GM12878 (cell line): ENCODE measurements around the gene CMTM3. TPM values are rescaled to one million over a fixed set of nuclear protein-coding genes. Genes with fewer than 3 reads are reported as not detected.

Source experiments
- ATAC-seq: fragments of 200-7000 bp; cut with Tn5 transposase; 3 replicates; pipeline ENCODE4 v1.9.1; 2020; ENCODE audit warnings: mild to moderate bottlenecking, moderate library complexity
- BruUV-seq: library from RNA; stranded (reverse); fragments of 400-500 nt; replicated peaks from 2 replicates; lab custom pipeline; 2021; lab: Mats Ljungman, UMichigan
- CTCF ChIA-PET: fragments of 300-600 bp; sonication (Branson Sonifier 250); formaldehyde crosslinking; extraction: SDS; loops from one replicate; lab custom pipeline; 2021; ENCODE audit warnings: inconsistent platforms; lab: Yijun Ruan, JAX
- POLR2A ChIA-PET: fragments of 350-600 bp; formaldehyde crosslinking; extraction: SDS; loops from one replicate; lab custom pipeline; 2021; ENCODE audit warnings: inconsistent platforms; lab: Charles Lee
- RAD21 ChIA-PET: fragments of 300-600 bp; sonication (Branson Sonifier 250); formaldehyde crosslinking; loops from one replicate; lab custom pipeline; 2023; ENCODE audit warnings: antibody characterized with exemption; ENCODE audit not compliant: unreplicated experiment; lab: Charles Lee
- SMC1A ChIA-PET: fragments of 300-600 bp; sonication (Branson Sonifier 250); formaldehyde crosslinking; loops from one replicate; lab custom pipeline; 2023; ENCODE audit not compliant: unreplicated experiment, uncharacterized antibody; lab: Charles Lee
- DNase-seq: peaks from one replicate; pipeline ENCODE4 v3.0.0-alpha.2; 2011; ENCODE audit warnings: low read depth, low spot score
- FAIRE-seq: peaks from 3 replicates; lab custom pipeline; 2011; peaks lifted over from hg19 to GRCh38; lab: Jason Lieb, UNC
- H2AFZ ChIP-seq: 2 replicates; pipeline ENCODE4 v1.6.0; 2011; ENCODE audit warnings: low read depth, low read length, control low read depth; ENCODE audit not compliant: control insufficient read depth
- H3K27ac ChIP-seq: 2 replicates; pipeline ENCODE4 v1.5.1; 2011; ENCODE audit warnings: control low read depth; ENCODE audit not compliant: control insufficient read depth, insufficient read depth
- H3K27me3 ChIP-seq, 2 experiments: replicated peaks in 1 of 2; 2 replicates each; pipeline versions ENCODE4 v1.6.0 to v1.6.1; 2011; ENCODE audit warnings: low read length in 1 of 2; ENCODE audit not compliant: control insufficient read depth in 2 of 2, insufficient read depth in 2 of 2
- H3K36me3 ChIP-seq, 2 experiments: 2 replicates each; pipeline ENCODE4 v1.5.1; 2011; ENCODE audit warnings: low read length in 1 of 2; ENCODE audit not compliant: control insufficient read depth in 2 of 2, insufficient read depth in 2 of 2
- H3K4me1 ChIP-seq: 2 replicates; pipeline ENCODE4 v1.6.1; 2011; ENCODE audit warnings: mild to moderate bottlenecking, low read length, moderate library complexity, mixed read lengths; ENCODE audit not compliant: control insufficient read depth, insufficient read depth
- H3K4me2 ChIP-seq: 2 replicates; pipeline ENCODE4 v1.6.0; 2011; ENCODE audit warnings: control low read depth; ENCODE audit not compliant: control insufficient read depth, insufficient read depth
- H3K4me3 ChIP-seq: fragments of 200-600 bp; sonication (generic); 2 replicates; pipeline ENCODE4 v1.5.1; 2016
- H3K79me2 ChIP-seq: 2 replicates; pipeline ENCODE4 v1.6.0; 2011; ENCODE audit warnings: low read length; ENCODE audit not compliant: control insufficient read depth, insufficient read depth
- H3K9ac ChIP-seq: 2 replicates; pipeline ENCODE4 v1.8.0; 2011; ENCODE audit warnings: low read length, control low read depth, mixed read lengths; ENCODE audit not compliant: control insufficient read depth, insufficient read depth
- H3K9me3 ChIP-seq: replicated peaks from 3 replicates; pipeline ENCODE4 v1.5.1; 2011; ENCODE audit warnings: mild to moderate bottlenecking, low read length; ENCODE audit not compliant: control insufficient read depth, insufficient read depth
- H4K20me1 ChIP-seq: 2 replicates; pipeline ENCODE4 v1.6.0; 2011; ENCODE audit not compliant: control insufficient read depth, insufficient read depth
- EGR1 ChIP-seq, 2 experiments: IDR thresholded peaks; 1 replicate in 1 of 2; 2 replicates in 1 of 2; pipeline ENCODE4 v1.6.1; 2011 to 2012; ENCODE audit warnings: low read depth in 2 of 2, low read length in 2 of 2, borderline replicate concordance in 1 of 2, mild to moderate bottlenecking in 1 of 2, moderate library complexity in 1 of 2
- GABPA ChIP-seq: IDR thresholded peaks from 2 replicates; pipeline ENCODE4 v1.6.1; 2014; ENCODE audit warnings: antibody characterized with exemption, low read depth, mild to moderate bottlenecking, inconsistent platforms
- HDAC2 ChIP-seq: fragments of 200-600 bp; sonication (generic); IDR thresholded peaks from 2 replicates; pipeline ENCODE4 v1.6.1; 2017
- JUNB ChIP-seq: IDR thresholded peaks from 2 replicates; pipeline ENCODE4 v1.6.1; 2016; ENCODE audit warnings: antibody characterized with exemption, mild to moderate bottlenecking
- LARP7 ChIP-seq: fragments of 450-650 bp; IDR thresholded peaks from 2 replicates; pipeline ENCODE4 v1.6.1; 2017; ENCODE audit warnings: mild to moderate bottlenecking
- MEF2A ChIP-seq: IDR thresholded peaks from 2 replicates; pipeline ENCODE4 v1.6.1; 2011; ENCODE audit warnings: low read depth, mild to moderate bottlenecking, low read length, moderate library complexity; ENCODE audit not compliant: insufficient read depth
- NFYA ChIP-seq: IDR thresholded peaks from 2 replicates; pipeline ENCODE4 v1.6.1; 2011; ENCODE audit warnings: low read depth, mild to moderate bottlenecking, low read length, improper control_type of control experiment, borderline replicate concordance
- NKRF ChIP-seq: fragments of 450-650 bp; conservative IDR thresholded peaks from 2 replicates; pipeline ENCODE4 v1.6.1; 2017; ENCODE audit warnings: mild to moderate bottlenecking, moderate library complexity
- NR2F1 ChIP-seq: fragments of 450-650 bp; conservative IDR thresholded peaks from 2 replicates; pipeline ENCODE4 v1.6.1; 2017; ENCODE audit warnings: mild to moderate bottlenecking
- POLR2AphosphoS2 ChIP-seq: IDR thresholded peaks from 2 replicates; pipeline ENCODE4 v1.6.1; 2011; ENCODE audit warnings: low read depth, mild to moderate bottlenecking, low read length, improper control_type of control experiment, moderate library complexity
- SIN3A ChIP-seq: IDR thresholded peaks from 2 replicates; pipeline ENCODE4 v1.6.1; 2012; ENCODE audit warnings: low read depth, low read length, improper control_type of control experiment
- SRF ChIP-seq, 2 experiments: IDR thresholded peaks; 2 replicates each; pipeline ENCODE4 v1.6.1; 2011; ENCODE audit warnings: low read depth in 2 of 2, low read length in 2 of 2, mild to moderate bottlenecking in 1 of 2, moderate library complexity in 1 of 2
- STAT1 ChIP-seq: fragments of 450-650 bp; conservative IDR thresholded peaks from 2 replicates; pipeline ENCODE4 v1.6.1; 2014; ENCODE audit warnings: antibody characterized with exemption, mild to moderate bottlenecking
- YY1 ChIP-seq: IDR thresholded peaks from 2 replicates; pipeline ENCODE4 v1.6.1; 2011; ENCODE audit warnings: low read depth, mild to moderate bottlenecking, low read length
- ZBED1 ChIP-seq: IDR thresholded peaks from 2 replicates; pipeline ENCODE4 v1.6.1; 2016; ENCODE audit warnings: borderline replicate concordance
- WGBS: methylation state at CpG from one replicate; pipeline ENCODE4 v1.1.6; 2016; ENCODE audit warnings: low lambda C conversion rate; ENCODE audit not compliant: insufficient replicate concordance, insufficient coverage; ENCODE audit errors: missing lambda C conversion rate; 5-methylcytosine and 5-hydroxymethylcytosine counted together
- in situ Hi-C: fragments of 300-500 bp; cut with MboI; formaldehyde crosslinking; loops from 9 replicates; pipeline ENCODE4 v1.14.3; 2018; ENCODE audit warnings: mixed read lengths
- intact Hi-C: fragments of 100-400 bp; cut with micrococcal nuclease; formaldehyde crosslinking; loops from one replicate; pipeline ENCODE4 v1.14.2; 2022; ENCODE audit not compliant: unreplicated experiment
- polyA plus RNA-seq, 11 experiments: library from polyadenylated mRNA; depleted of rRNA in 4 of 11; unstranded in 6 of 11; stranded (reverse) in 5 of 11; fragments of >200 nt; fragmentation: Nextera tagmentation in 4 of 11; fragmentation: Illumina TruSeq in 1 of 11; extraction: Ambion mirVana in 4 of 11; extraction: Trizol in 1 of 11; gene quantifications; 1 replicate in 1 of 11; 2 replicates in 10 of 11; pipeline versions ENCODE4 v1.2.1 to v1.2.3, GENCODE V29; 2011 to 2016; ENCODE audit warnings: inconsistent platforms in 2 of 11, missing spikeins in 2 of 11, low read depth in 1 of 11
- total RNA-seq, 4 experiments: library from RNA; depleted of rRNA in 3 of 4; stranded (reverse); fragments of >200 nt in 3 of 4; fragmentation: Illumina TruSeq in 1 of 4; extraction: Trizol in 1 of 4; gene quantifications; 2 replicates each; pipeline versions ENCODE4 v1.2.1 to v1.2.3, GENCODE V29; 2013 to 2021
- TF ChIP-seq, protein P1 (sequence below): IDR thresholded peaks from 2 replicates; pipeline ENCODE4 v1.6.1; 2011; ENCODE audit warnings: low read depth, low read length, improper control_type of control experiment, borderline replicate concordance
- TF ChIP-seq, protein P2 (sequence below): fragments of 450-650 bp; IDR thresholded peaks from 2 replicates; pipeline ENCODE4 v1.6.1; 2017; ENCODE audit warnings: borderline replicate concordance
- TF ChIP-seq, protein P3 (sequence below): fragments of 450-650 bp; IDR thresholded peaks from 2 replicates; pipeline ENCODE4 v1.6.1; 2017; ENCODE audit warnings: mild to moderate bottlenecking, low read depth, inconsistent platforms; ENCODE audit not compliant: poor library complexity, severe bottlenecking

Gene CMTM3
- total and polyA plus RNA-seq, 10 of the 15 experiments (the other 5 are each of a cell fraction or from before 2014, with no cell fraction given), result 5.4 to 47.4 (median 28.6) TPM

- in situ Hi-C loops (no loop called here), intact Hi-C loops (no loop called here)
- DNase-seq (no peak), FAIRE-seq (no peak), ATAC-seq (no peak)
- SMC1A ChIA-PET, result no interaction called here
- no peaks in the 10 kb centered on the region; the same call in 1 of the 2 replicates for H4K20me1 ChIP-seq
- H2AFZ ChIP-seq, result no peak overlapping the region
- RAD21 ChIA-PET, result no interaction called here
- WGBS, result 42% methylated on average over 4 of the region's 4 CpGs
- BruUV-seq, result no TSS peak
- H3K27ac ChIP-seq, result no peak overlapping the region
- CTCF ChIA-PET, result interaction anchor here (2.0 kb wide), 1 partner anchor 17 kb away, joined by 10 read pairs; no protein-coding TSS in a partner anchor
- H3K4me3 ChIP-seq, result no peak overlapping the region
- H3K9ac ChIP-seq, result no peak overlapping the region
- no peak overlapping the region for H3K4me2 ChIP-seq
- TF ChIP-seq, protein P1, sequence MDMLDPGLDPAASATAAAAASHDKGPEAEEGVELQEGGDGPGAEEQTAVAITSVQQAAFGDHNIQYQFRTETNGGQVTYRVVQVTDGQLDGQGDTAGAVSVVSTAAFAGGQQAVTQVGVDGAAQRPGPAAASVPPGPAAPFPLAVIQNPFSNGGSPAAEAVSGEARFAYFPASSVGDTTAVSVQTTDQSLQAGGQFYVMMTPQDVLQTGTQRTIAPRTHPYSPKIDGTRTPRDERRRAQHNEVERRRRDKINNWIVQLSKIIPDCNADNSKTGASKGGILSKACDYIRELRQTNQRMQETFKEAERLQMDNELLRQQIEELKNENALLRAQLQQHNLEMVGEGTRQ, result no peak
- no peak for TF ChIP-seq LARP7
- TF ChIP-seq EGR1 (IDR thresholded peaks at IDR 0.05; ENCODE audit: borderline replicate concordance in 1 of 2, low read depth in 2 of 2, low read length in 2 of 2), result no peak
- TF ChIP-seq JUNB, result no peak
- TF ChIP-seq, protein P2, sequence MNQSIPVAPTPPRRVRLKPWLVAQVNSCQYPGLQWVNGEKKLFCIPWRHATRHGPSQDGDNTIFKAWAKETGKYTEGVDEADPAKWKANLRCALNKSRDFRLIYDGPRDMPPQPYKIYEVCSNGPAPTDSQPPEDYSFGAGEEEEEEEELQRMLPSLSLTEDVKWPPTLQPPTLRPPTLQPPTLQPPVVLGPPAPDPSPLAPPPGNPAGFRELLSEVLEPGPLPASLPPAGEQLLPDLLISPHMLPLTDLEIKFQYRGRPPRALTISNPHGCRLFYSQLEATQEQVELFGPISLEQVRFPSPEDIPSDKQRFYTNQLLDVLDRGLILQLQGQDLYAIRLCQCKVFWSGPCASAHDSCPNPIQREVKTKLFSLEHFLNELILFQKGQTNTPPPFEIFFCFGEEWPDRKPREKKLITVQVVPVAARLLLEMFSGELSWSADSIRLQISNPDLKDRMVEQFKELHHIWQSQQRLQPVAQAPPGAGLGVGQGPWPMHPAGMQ, result no peak
- TF ChIP-seq POLR2AphosphoS2, result no peak
- no peak for TF ChIP-seq STAT1
- no peak for TF ChIP-seq NFYA
- no peak for TF ChIP-seq MEF2A
- no peak for TF ChIP-seq HDAC2
- no peak for TF ChIP-seq GABPA
- no peak for TF ChIP-seq ZBED1
- TF ChIP-seq NR2F1, result no peak
- TF ChIP-seq YY1, result no peak
- TF ChIP-seq SRF (IDR thresholded peaks at IDR 0.05; ENCODE audit: low read depth in 2 of 2, low read length in 2 of 2), result no peak
- TF ChIP-seq SIN3A, result no peak
- no peak for TF ChIP-seq NKRF
- TF ChIP-seq, protein P3, sequence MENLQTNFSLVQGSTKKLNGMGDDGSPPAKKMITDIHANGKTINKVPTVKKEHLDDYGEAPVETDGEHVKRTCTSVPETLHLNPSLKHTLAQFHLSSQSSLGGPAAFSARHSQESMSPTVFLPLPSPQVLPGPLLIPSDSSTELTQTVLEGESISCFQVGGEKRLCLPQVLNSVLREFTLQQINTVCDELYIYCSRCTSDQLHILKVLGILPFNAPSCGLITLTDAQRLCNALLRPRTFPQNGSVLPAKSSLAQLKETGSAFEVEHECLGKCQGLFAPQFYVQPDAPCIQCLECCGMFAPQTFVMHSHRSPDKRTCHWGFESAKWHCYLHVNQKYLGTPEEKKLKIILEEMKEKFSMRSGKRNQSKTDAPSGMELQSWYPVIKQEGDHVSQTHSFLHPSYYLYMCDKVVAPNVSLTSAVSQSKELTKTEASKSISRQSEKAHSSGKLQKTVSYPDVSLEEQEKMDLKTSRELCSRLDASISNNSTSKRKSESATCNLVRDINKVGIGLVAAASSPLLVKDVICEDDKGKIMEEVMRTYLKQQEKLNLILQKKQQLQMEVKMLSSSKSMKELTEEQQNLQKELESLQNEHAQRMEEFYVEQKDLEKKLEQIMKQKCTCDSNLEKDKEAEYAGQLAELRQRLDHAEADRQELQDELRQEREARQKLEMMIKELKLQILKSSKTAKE, result no peak
- TF ChIP-seq, all 136 proteins: peak for 0
- H3K9me3 ChIP-seq, result no peaks in the 10 kb centered on the region
- H3K79me2 ChIP-seq, result no peaks in the 10 kb centered on the region
- peaks cover 0 to 1% of the 10 kb centered on the region in 2 experiments; a peak in 1 of 4 replicates for H3K27me3 ChIP-seq
- no peaks in the 10 kb centered on the region for H3K36me3 ChIP-seq
- no peaks in the 10 kb centered on the region for H3K4me1 ChIP-seq
- POLR2A ChIA-PET, result no interaction called here
These were observed 30.2 kb downstream of the CMTM3 start for GRCh38 chr16:66634527-66635196.
